ENCODE measurements around the gene RILP.

Gene RILP

DNA sequence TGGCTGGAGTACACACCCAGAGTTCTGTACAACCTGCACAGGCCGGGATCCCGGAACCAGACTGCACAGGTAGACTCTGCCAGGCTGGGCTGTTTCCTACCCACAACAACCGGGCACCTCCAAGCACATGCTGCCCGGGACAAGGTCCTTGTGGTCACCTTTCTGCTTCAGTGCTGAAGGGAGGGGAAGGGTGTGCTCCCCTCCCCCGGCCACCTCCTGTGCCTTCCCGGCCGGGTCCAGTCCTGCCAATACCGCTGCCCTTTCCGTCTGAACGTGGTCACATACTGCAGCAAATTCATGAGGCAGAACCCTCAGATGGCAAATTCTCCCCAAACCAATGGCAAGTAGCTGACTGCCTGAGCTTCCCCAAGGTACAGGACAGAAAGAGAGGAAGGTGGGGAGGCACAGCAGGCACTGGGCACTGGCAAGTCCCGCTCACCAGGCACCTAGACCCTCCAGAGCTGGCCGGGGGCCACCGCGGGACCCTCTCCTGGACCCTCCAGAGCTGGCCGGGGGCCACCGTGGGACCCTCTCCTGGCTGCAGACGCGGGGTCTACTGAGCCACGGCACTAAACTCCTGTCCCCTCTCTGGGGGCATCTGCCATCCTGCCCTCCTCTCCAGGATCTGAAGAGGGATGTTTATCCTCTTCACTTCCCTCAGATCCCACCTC, 43.9 kb downstream of the RILP start:
- no peak for DNase-seq (ENCODE audit: low spot score)
- TF ChIP-seq, protein P1, sequence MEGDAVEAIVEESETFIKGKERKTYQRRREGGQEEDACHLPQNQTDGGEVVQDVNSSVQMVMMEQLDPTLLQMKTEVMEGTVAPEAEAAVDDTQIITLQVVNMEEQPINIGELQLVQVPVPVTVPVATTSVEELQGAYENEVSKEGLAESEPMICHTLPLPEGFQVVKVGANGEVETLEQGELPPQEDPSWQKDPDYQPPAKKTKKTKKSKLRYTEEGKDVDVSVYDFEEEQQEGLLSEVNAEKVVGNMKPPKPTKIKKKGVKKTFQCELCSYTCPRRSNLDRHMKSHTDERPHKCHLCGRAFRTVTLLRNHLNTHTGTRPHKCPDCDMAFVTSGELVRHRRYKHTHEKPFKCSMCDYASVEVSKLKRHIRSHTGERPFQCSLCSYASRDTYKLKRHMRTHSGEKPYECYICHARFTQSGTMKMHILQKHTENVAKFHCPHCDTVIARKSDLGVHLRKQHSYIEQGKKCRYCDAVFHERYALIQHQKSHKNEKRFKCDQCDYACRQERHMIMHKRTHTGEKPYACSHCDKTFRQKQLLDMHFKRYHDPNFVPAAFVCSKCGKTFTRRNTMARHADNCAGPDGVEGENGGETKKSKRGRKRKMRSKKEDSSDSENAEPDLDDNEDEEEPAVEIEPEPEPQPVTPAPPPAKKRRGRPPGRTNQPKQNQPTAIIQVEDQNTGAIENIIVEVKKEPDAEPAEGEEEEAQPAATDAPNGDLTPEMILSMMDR (IDR thresholded peaks at IDR 0.05; ENCODE audit: extremely low read depth, missing control alignments): no peak

DNA sequence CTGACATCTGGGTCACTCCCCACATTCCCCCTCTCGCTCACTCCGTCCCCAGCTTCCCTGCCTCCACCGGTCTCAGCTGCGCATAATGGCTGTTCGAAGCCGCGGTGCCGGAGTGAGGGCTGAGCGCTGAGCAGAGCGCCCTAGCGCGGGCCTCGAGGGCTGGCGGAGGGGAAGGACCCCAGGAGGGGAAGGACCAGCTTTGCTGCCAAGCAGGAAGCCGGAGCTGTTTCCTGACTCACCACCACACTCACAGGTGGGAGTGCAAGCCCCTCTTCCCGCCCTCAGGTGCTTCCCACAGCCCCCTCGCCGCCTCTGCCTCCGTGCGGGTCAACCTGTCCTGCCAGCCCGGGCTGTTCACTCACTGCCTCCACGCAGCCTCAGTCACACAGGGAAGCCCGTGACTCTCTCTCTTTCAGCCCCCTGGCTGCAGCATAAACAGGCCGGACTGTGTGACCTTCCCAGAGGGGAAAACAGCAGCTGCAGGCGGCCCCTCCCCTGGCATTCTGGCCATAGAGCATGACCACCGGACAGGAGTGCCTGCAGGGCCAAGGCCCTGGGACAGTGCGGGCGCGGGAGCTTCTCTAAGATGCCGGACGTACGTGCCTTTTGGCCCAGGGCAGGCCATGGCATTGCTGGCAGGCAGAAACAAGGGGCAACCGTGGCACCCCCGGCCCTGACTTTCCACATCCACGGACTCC, 44.7 kb downstream of the RILP start:
- TF ChIP-seq, protein P1 (IDR thresholded peaks at IDR 0.05; ENCODE audit: extremely low read depth, missing control alignments): no peak

GRCh38 chr17:1601571-1601970, 48.1 kb downstream of the RILP start:
- TF ChIP-seq, protein P1 (IDR thresholded peaks at IDR 0.05; ENCODE audit: extremely low read depth, missing control alignments): no peak
- no peak for DNase-seq (ENCODE audit: low spot score)

More for the DNA sequence above, 44.7 kb downstream of the RILP start:
- DNase-seq (ENCODE audit: low spot score): no peak

GRCh38 chr17:1598399-1599095, 51.1 kb downstream of the RILP start:
- TF ChIP-seq, protein P1 (IDR thresholded peaks at IDR 0.05; ENCODE audit: extremely low read depth, missing control alignments): no peak
- no peak for DNase-seq (ENCODE audit: low spot score)

DNA sequence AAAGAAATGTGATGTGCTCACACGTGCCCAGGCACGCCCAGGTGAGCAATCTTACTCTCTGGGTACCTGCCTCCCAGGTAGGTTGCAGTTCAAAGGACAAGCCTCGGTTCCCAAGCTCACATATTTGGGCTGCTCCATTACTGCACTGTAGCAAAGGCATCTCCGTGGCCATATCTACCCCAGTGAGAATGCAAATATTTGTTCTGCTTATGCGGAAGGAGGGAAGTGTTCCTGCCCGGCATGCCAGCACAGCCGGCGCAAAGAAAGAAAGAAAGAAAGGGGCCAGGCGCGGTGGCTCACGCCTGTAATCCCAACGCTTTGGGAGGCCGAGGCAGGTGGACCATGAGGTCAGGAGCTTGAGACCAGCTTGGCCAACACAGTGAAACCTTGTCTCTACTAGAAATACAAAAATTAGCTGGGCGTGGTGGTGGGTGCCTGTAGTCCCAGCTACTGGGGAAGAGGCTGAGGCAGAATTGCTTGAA, 51.8 kb downstream of the RILP start:
- TF ChIP-seq, protein P1 (IDR thresholded peaks at IDR 0.05; ENCODE audit: extremely low read depth, missing control alignments): no peak
- no peak for DNase-seq (ENCODE audit: low spot score)

Measured in GM20000 (cell line).